BE2C (cell line): ENCODE measurements around the gene DENND6B.
A peak's percentile ranks its signal among the peaks of the same experiment; 100 is the strongest.

Experiments
- DNase-seq: peaks from one replicate; pipeline ENCODE4 v3.0.0-alpha.2; 2020
- H3K27me3 ChIP-seq: fragments of 250-450 bp; sonication (Bioruptor Pico); 2 replicates; pipeline ENCODE4 v1.5.1; 2020; ENCODE audit warnings: mild to moderate bottlenecking
- H3K36me3 ChIP-seq: fragments of 250-450 bp; sonication (Bioruptor Pico); 2 replicates; pipeline ENCODE4 v1.5.1; 2020; ENCODE audit warnings: mild to moderate bottlenecking
- H3K4me1 ChIP-seq: fragments of 250-450 bp; sonication (Bioruptor Pico); 2 replicates; pipeline ENCODE4 v1.5.1; 2020
- H3K4me3 ChIP-seq: 2 replicates; pipeline ENCODE4 v1.5.1; 2011; ENCODE audit warnings: low read depth, low read length
- H3K9me3 ChIP-seq: fragments of 250-450 bp; sonication (Bioruptor Pico); 2 replicates; pipeline ENCODE4 v1.5.1; 2020
- CTCF ChIP-seq: IDR thresholded peaks from 2 replicates; pipeline ENCODE4 v1.5.1; 2012; ENCODE audit warnings: mild to moderate bottlenecking, low read depth, low read length

The DENND6B gene

GRCh38 chr22:50260801-50261614, 65.8 kb downstream of the DENND6B start:
- Histone ChIP-seq H3K9me3 (no peaks in the 10 kb centered on the region), H3K4me3 (peak overlapping the region; percentile 80), H3K36me3 (peaks cover 19% of the 10 kb centered on the region), H3K27me3 (no peaks in the 10 kb centered on the region), H3K4me1 (peaks cover 10% of the 10 kb centered on the region)
- no peak for TF ChIP-seq CTCF
- DNase-seq, result peak; percentile 71

GRCh38 chr22:50260434-50260800, 66.4 kb downstream of the DENND6B start:
- Histone ChIP-seq H3K36me3 (peaks cover 23% of the 10 kb centered on the region), H3K27me3 (no peaks in the 10 kb centered on the region), H3K4me1 (peaks cover 10% of the 10 kb centered on the region), H3K9me3 (no peaks in the 10 kb centered on the region), H3K4me3 (peak overlapping the region; percentile 80)
- no peak for TF ChIP-seq CTCF
- no peak for DNase-seq

- no peak for TF ChIP-seq CTCF
- peaks cover 27% of the 10 kb centered on the region for H3K36me3 ChIP-seq
- no peak overlapping the region for H3K4me3 ChIP-seq
- no peaks in the 10 kb centered on the region for H3K27me3 ChIP-seq
- DNase-seq, result no peak
- H3K4me1 ChIP-seq, result peaks cover 10% of the 10 kb centered on the region
- no peaks in the 10 kb centered on the region for H3K9me3 ChIP-seq
Observed at GRCh38 chr22:50259302-50259701, 67.5 kb downstream of the DENND6B start.
